Osteoblast (primary cell): Measurements from ENCODE around the gene CDC42BPA. TPM values are rescaled to one million over a fixed set of nuclear protein-coding genes. Genes with fewer than 3 reads are reported as not detected.

Experiments
- DNase-seq: peaks from one replicate; pipeline ENCODE4 v3.0.0; 2011; ENCODE audit warnings: low spot score, mixed read lengths; ENCODE audit not compliant: insufficient read length; ENCODE audit errors: missing footprints
- H2AFZ ChIP-seq: 2 replicates; pipeline ENCODE4 v1.6.0; 2011; ENCODE audit warnings: mild to moderate bottlenecking, low read length
- H3K27ac ChIP-seq: 2 replicates; pipeline ENCODE4 v1.5.1; 2011; ENCODE audit warnings: mild to moderate bottlenecking, low read depth, low read length, moderate library complexity
- H3K27me3 ChIP-seq: 2 replicates; pipeline ENCODE4 v1.6.0; 2012; ENCODE audit warnings: mild to moderate bottlenecking, control low read depth, inconsistent platforms, low read length, moderate library complexity; ENCODE audit not compliant: insufficient read depth
- H3K36me3 ChIP-seq: 2 replicates; pipeline ENCODE4 v1.5.1; 2011; ENCODE audit warnings: mild to moderate bottlenecking, low read length, control low read depth, moderate library complexity; ENCODE audit not compliant: insufficient read depth
- H3K4me1 ChIP-seq: 2 replicates; pipeline ENCODE4 v1.5.1; 2011; ENCODE audit warnings: mild to moderate bottlenecking, low read length, control low read depth, moderate library complexity; ENCODE audit not compliant: insufficient read depth
- H3K4me2 ChIP-seq: 2 replicates; pipeline ENCODE4 v1.6.0; 2011; ENCODE audit warnings: mild to moderate bottlenecking, low read length; ENCODE audit not compliant: insufficient read depth
- H3K4me3 ChIP-seq: fragments of 200-600 bp; sonication (generic); 3 replicates; pipeline ENCODE4 v1.5.1; 2012; ENCODE audit warnings: mild to moderate bottlenecking, low read length, inconsistent platforms; ENCODE audit not compliant: insufficient read depth
- H3K79me2 ChIP-seq: 2 replicates; pipeline ENCODE4 v1.6.0; 2012; ENCODE audit warnings: mild to moderate bottlenecking, low read length, control low read depth, inconsistent platforms; ENCODE audit not compliant: insufficient read depth
- H3K9me3 ChIP-seq: 2 replicates; pipeline ENCODE4 v1.5.1; 2011; ENCODE audit warnings: low read depth, low read length, control low read depth
- H4K20me1 ChIP-seq: 2 replicates; pipeline ENCODE4 v1.6.0; 2012; ENCODE audit warnings: mild to moderate bottlenecking, low read length, control low read depth; ENCODE audit not compliant: insufficient read depth
- total RNA-seq: library from RNA; depleted of rRNA; stranded (reverse); fragments of >200 nt; gene quantifications from 2 replicates; pipeline ENCODE4 v1.2.3, GENCODE V29; 2012
- TF ChIP-seq, protein P1 (sequence below): IDR thresholded peaks from 2 replicates; pipeline ENCODE4 v1.5.1; 2011; ENCODE audit warnings: mild to moderate bottlenecking, low read depth, low read length, moderate library complexity; ENCODE audit errors: extremely low read depth

Gene CDC42BPA
- total RNA-seq, 1 donor: 77.8 TPM

DNA sequence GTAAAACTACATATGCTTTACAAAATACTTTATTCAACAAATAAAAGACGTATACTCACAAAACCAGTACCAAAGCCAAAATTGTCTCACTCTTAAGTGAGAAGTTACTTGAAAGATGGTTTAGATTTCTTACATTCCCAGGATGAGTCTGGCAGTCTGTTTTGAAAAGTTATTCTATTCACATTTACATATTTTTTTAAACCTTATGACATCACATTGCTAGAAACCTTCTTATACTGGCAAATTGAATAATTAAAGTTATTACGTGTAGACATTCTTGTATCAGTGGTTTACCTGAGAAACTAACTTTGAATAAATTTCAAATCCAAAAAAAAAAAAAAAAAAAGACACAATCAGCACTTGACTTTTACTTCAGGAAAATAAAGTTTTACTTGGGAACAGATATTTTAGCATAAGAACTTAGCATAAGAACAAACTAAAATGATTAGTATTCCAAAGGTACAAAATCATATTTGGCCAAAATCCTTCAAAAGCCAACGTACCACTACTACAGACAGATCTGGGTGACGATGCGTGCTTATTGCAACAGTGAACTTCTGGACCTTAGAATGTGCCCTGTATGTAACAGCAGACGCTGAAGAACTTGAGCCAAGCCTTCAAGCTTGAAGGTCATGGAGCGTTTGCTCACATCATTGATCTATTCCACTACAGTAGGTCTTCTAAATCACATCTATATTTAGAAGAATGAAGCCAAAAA is 2.5 kb downstream of the CDC42BPA start:
- peak; percentile 61 for DNase-seq
- TF ChIP-seq, protein P1, sequence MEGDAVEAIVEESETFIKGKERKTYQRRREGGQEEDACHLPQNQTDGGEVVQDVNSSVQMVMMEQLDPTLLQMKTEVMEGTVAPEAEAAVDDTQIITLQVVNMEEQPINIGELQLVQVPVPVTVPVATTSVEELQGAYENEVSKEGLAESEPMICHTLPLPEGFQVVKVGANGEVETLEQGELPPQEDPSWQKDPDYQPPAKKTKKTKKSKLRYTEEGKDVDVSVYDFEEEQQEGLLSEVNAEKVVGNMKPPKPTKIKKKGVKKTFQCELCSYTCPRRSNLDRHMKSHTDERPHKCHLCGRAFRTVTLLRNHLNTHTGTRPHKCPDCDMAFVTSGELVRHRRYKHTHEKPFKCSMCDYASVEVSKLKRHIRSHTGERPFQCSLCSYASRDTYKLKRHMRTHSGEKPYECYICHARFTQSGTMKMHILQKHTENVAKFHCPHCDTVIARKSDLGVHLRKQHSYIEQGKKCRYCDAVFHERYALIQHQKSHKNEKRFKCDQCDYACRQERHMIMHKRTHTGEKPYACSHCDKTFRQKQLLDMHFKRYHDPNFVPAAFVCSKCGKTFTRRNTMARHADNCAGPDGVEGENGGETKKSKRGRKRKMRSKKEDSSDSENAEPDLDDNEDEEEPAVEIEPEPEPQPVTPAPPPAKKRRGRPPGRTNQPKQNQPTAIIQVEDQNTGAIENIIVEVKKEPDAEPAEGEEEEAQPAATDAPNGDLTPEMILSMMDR: no peak
- Histone ChIP-seq H3K27me3 (no peaks in the 10 kb centered on the region), H3K4me2 (peak overlapping the region; percentile 91), H2AFZ (no peak overlapping the region), H3K27ac (peak overlapping the region; percentile 47), H3K4me1 (peaks cover 5% of the 10 kb centered on the region), H4K20me1 (peaks cover 15% of the 10 kb centered on the region), H3K79me2 (peaks cover 68% of the 10 kb centered on the region), H3K36me3 (no peaks in the 10 kb centered on the region), H3K4me3 (peak overlapping the region; percentile 86), H3K9me3 (no peaks in the 10 kb centered on the region)

DNA sequence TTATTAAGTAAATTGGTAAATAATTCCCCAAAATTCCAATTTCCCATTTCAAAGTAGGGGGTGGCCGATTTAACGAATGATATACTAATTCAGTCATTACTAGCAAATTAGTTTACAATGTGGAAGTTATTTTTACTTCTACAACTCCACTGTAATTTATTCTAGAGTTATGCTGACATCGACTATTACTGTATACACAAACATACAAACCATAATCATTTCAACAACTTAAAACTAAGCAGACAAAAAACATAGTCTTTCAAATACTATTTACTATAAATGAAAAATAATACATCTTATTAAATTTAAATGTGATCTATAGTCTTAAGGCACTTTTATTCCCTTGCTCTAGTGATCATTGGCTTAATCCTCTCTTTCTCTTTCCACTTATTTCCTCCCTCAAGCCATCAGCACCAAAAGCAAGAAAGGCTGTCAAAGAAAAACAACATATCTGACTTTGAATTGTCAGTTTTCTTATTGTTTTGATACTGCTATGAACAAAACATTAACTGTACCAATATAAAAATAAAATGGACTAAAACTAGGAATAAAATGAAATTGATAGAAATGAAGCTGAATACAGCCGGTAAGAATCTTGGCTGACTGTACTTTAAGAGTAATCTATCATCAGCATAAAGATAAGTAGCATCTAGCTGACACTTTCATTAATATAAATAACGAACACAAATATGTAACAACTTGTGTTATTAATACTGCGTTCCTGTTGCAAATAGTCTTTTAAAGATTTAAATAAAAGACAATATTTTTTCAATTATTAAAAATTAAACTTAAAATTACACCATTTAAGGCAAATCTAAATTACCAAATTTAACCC is 4.1 kb downstream of the CDC42BPA start:
- peaks cover 5% of the 10 kb centered on the region for H3K4me1 ChIP-seq
- H3K4me3 ChIP-seq: peak overlapping the region; percentile 8
- H3K9me3 ChIP-seq: no peaks in the 10 kb centered on the region
- H3K36me3 ChIP-seq: no peaks in the 10 kb centered on the region
- H4K20me1 ChIP-seq: peaks cover 15% of the 10 kb centered on the region
- H3K79me2 ChIP-seq: peaks cover 82% of the 10 kb centered on the region
- TF ChIP-seq, protein P1: no peak
- peak overlapping the region; percentile 91 for H3K4me2 ChIP-seq
- H3K27ac ChIP-seq: no peak overlapping the region
- H2AFZ ChIP-seq: no peak overlapping the region
- DNase-seq: no peak
- H3K27me3 ChIP-seq: no peaks in the 10 kb centered on the region

DNA sequence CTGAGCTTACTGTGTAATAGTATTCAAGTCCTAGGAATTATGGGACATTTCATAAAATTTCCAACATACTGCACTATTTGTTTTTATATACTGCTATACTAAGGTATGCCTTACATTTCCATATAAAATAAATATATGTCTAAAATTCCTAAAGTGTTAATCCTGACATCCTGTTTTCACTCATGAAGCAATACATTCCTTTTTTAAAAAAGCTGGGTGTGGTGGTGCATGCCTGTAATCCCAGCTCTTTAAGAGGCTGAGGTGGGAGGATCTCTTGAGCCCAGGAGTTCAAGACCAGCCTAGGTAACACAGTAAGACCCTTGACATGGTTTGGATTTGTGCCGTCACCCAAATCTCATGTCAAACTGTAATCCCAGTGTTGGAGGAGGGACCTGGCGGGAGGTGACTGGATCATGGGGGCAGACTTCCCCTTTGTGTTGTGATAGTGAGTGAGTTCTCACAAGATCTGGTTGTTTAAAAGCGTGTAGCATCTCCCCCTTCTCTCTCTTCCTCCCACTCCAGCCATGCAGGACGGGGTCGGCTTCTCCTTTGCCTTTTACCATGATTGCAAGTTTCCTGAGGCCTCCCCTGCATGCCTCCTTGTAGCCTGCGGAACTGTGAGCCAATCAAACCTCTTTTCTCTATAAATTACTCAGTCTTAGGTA is 5.8 kb downstream of the CDC42BPA start:
- H3K4me2 ChIP-seq: no peak overlapping the region
- DNase-seq: no peak
- H2AFZ ChIP-seq: no peak overlapping the region
- TF ChIP-seq, protein P1: no peak
- H3K9me3 ChIP-seq: no peaks in the 10 kb centered on the region
- H3K4me3 ChIP-seq: no peak overlapping the region
- H3K27ac ChIP-seq: no peak overlapping the region
- H3K79me2 ChIP-seq: peaks cover 94% of the 10 kb centered on the region
- peaks cover 5% of the 10 kb centered on the region for H3K4me1 ChIP-seq
- no peaks in the 10 kb centered on the region for H3K27me3 ChIP-seq
- H3K36me3 ChIP-seq: no peaks in the 10 kb centered on the region
- peaks cover 15% of the 10 kb centered on the region for H4K20me1 ChIP-seq
